ENCODE results near the gene ENPP3. TPM values are rescaled to one million over a fixed set of nuclear protein-coding genes. Genes with fewer than 3 reads are reported as not detected.
A peak's percentile ranks its signal among the peaks of the same experiment; 100 is the strongest.
"Not testable (repeated sequence)": the region's sequence is repeated elsewhere in the genome, so short reads cannot be mapped to it uniquely, and the experiment has no call there.

The ENPP3 gene
- total and polyA plus RNA-seq, 7 experiments from 2014 or later, result 0.15 to 7.1 (median 0.39) TPM

DNA sequence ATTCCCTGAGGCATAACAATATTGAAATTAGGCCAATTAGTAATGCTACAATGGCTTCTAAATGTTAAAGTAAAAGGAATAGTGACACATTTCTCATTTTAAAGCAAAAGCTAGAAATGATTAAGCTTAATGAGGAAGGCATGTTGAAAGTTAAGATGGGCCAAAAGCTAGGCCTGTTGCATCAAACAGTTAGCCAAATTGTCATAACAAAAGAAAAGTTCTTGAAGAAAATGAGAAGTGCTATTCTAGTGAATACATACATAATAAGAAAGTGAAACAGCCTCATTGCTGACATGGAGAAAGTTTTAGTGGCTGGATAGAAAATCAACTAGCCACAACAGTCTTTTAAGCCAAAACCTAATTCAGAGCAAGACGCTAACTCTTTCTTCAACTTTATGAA, 51.2 kb downstream of the ENPP3 start:
- no peaks in the 10 kb centered on the region for H3K27me3 Mint-ChIP-seq
- H3K27me3 ChIP-seq (ENCODE audit: control insufficient read depth in 2 of 2, insufficient read depth in 2 of 2, low read length in 2 of 2), result no peaks in the 10 kb centered on the region
- H3K4me1 ChIP-seq (ENCODE audit: control insufficient read depth in 2 of 2, insufficient read depth in 2 of 2, low read length in 2 of 2), result no peaks in the 10 kb centered on the region
- peaks cover 0 to 4% (median 0%) of the 10 kb centered on the region in 7 donors for H3K4me1 Mint-ChIP-seq
- no peak overlapping the region for H3K4me3 ChIP-seq (ENCODE audit: low read length)
- H3K27ac Mint-ChIP-seq, result no peak overlapping the region
- H3K9me3 ChIP-seq (ENCODE audit: control insufficient read depth in 2 of 3, low read length in 3 of 3), result no peaks in the 10 kb centered on the region
- peaks cover 0 to 3% (median 0%) of the 10 kb centered on the region in 5 donors for H3K36me3 Mint-ChIP-seq
- ChIA-PET CTCF (no interaction called here), POLR2A (no interaction called here)
- DNase-seq (no peak), ATAC-seq (no peak)
- peaks cover 0 to 2% (median 0%) of the 10 kb centered on the region in 11 donors for H3K9me3 Mint-ChIP-seq
- intact Hi-C loops (cut with micrococcal nuclease), result no loop called here
- H3K4me3 Mint-ChIP-seq, result no peak overlapping the region
- no peak overlapping the region for H3K27ac ChIP-seq (ENCODE audit: low read depth, low read length)
- H3K36me3 ChIP-seq (ENCODE audit: control insufficient read depth in 2 of 3, insufficient read depth in 3 of 3, low read length in 3 of 3), result no peaks in the 10 kb centered on the region

DNA sequence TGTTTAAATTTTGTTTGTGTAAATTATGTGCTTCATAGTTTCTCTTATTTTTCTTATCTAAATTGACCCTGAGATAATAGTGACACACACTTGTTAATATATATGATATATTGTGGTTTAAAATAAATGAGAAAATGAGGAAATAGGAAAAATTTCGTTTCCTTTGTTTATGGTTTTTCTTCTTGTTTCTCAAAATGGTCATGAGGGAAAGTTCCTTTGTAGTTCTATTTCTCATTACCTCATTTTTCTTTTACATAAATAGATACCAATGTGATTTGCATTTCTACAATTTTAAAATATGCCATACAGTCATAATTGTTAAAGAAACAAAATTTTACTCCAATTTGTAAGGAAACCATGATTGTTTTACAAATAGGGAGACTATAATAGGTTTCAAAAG, 54.9 kb downstream of the ENPP3 start:
- no peaks in the 10 kb centered on the region for H3K9me3 Mint-ChIP-seq
- peaks cover 0 to 7% (median 0%) of the 10 kb centered on the region in 5 donors for H3K36me3 Mint-ChIP-seq
- ChIA-PET CTCF (no interaction called here), POLR2A (no interaction called here)
- Histone ChIP-seq H3K27ac (ENCODE audit: low read depth, low read length) (no peak overlapping the region), H3K36me3 (ENCODE audit: control insufficient read depth in 2 of 3, insufficient read depth in 3 of 3, low read length in 3 of 3) (no peaks in the 10 kb centered on the region), H3K4me3 (ENCODE audit: low read length) (no peak overlapping the region), H3K9me3 (ENCODE audit: control insufficient read depth in 2 of 3, low read length in 3 of 3) (no peaks in the 10 kb centered on the region), H3K4me1 (ENCODE audit: control insufficient read depth in 2 of 2, insufficient read depth in 2 of 2, low read length in 2 of 2) (no peaks in the 10 kb centered on the region), H3K27me3 (ENCODE audit: control insufficient read depth in 2 of 2, insufficient read depth in 2 of 2, low read length in 2 of 2) (no peaks in the 10 kb centered on the region)
- DNase-seq (no peak), ATAC-seq (no peak)
- H3K4me3 Mint-ChIP-seq, result no peak overlapping the region
- peaks cover 0 to 4% (median 0%) of the 10 kb centered on the region in 7 donors for H3K4me1 Mint-ChIP-seq
- intact Hi-C loops (cut with micrococcal nuclease), result no loop called here
- H3K27me3 Mint-ChIP-seq, result peaks cover 0 to 5% (median 0%) of the 10 kb centered on the region in 5 donors
- no peak overlapping the region for H3K27ac Mint-ChIP-seq

DNA sequence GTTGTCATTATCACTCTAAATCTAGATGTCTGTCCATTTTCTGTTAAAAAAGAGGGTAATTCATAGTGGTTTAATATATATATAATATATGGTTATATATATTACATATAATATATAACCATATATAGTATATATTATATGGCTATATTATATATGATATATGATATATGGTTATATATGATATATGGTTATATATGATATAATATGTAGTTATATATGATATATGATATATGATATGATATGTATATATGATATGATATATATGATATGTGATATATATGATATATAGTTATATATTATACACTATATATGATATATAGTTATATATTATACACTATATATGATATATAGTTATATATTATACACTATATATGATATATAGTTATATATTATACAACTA, 55.5 kb downstream of the ENPP3 start:
- no peak overlapping the region for H3K4me3 ChIP-seq (ENCODE audit: low read length)
- DNase-seq (no peak), ATAC-seq (no peak)
- Mint-ChIP-seq H3K36me3 (peaks cover 0 to 7% (median 0%) of the 10 kb centered on the region in 5 donors), H3K27ac (no peak overlapping the region), H3K9me3 (no peaks in the 10 kb centered on the region), H3K27me3 (peaks cover 0 to 5% (median 0%) of the 10 kb centered on the region in 5 donors), H3K4me1 (peaks cover 0 to 1% (median 0%) of the 10 kb centered on the region in 7 donors), H3K4me3 (no peak overlapping the region)
- intact Hi-C loops (cut with micrococcal nuclease), result no loop called here
- H3K27ac ChIP-seq (ENCODE audit: low read depth, low read length), result no peak overlapping the region
- H3K36me3 ChIP-seq (ENCODE audit: control insufficient read depth in 2 of 3, insufficient read depth in 3 of 3, low read length in 3 of 3), result no peaks in the 10 kb centered on the region
- no peaks in the 10 kb centered on the region for H3K4me1 ChIP-seq (ENCODE audit: control insufficient read depth in 2 of 2, insufficient read depth in 2 of 2, low read length in 2 of 2)
- ChIA-PET CTCF (no interaction called here), POLR2A (no interaction called here)
- no peaks in the 10 kb centered on the region for H3K9me3 ChIP-seq (ENCODE audit: control insufficient read depth in 2 of 3, low read length in 3 of 3)
- H3K27me3 ChIP-seq (ENCODE audit: control insufficient read depth in 2 of 2, insufficient read depth in 2 of 2, low read length in 2 of 2), result no peaks in the 10 kb centered on the region

DNA sequence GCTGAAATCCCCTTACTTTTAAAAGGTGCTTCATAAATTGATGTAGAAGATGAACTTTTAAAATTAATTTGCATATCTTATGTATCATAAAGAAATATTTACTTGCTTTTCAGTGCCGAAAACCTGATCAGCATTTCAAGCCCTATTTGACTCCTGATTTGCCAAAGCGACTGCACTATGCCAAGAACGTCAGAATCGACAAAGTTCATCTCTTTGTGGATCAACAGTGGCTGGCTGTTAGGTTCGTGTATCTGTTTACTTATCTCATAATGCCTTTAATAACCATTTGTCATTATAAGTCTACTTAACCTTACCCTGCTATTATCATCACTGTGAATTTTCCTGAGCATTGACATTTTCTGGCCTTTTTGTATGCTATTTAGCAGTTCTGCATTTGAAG, 56.3 kb downstream of the ENPP3 start:
- Histone ChIP-seq H3K27me3 (ENCODE audit: control insufficient read depth in 2 of 2, insufficient read depth in 2 of 2, low read length in 2 of 2) (no peaks in the 10 kb centered on the region), H3K4me1 (ENCODE audit: control insufficient read depth in 2 of 2, insufficient read depth in 2 of 2, low read length in 2 of 2) (no peaks in the 10 kb centered on the region), H3K4me3 (ENCODE audit: low read length) (no peak overlapping the region), H3K36me3 (ENCODE audit: control insufficient read depth in 2 of 3, insufficient read depth in 3 of 3, low read length in 3 of 3) (no peaks in the 10 kb centered on the region), H3K27ac (ENCODE audit: low read depth, low read length) (no peak overlapping the region), H3K9me3 (ENCODE audit: control insufficient read depth in 2 of 3, low read length in 3 of 3) (no peaks in the 10 kb centered on the region)
- POLR2A ChIA-PET, result no interaction called here
- CTCF ChIA-PET, result no interaction called here
- intact Hi-C loops (cut with micrococcal nuclease), result no loop called here
- ATAC-seq (no peak), DNase-seq (no peak)
- H3K4me1 Mint-ChIP-seq, result peaks cover 0 to 1% (median 0%) of the 10 kb centered on the region in 7 donors
- no peaks in the 10 kb centered on the region for H3K9me3 Mint-ChIP-seq
- H3K36me3 Mint-ChIP-seq, result peaks cover 0 to 7% (median 0%) of the 10 kb centered on the region in 5 donors
- peaks cover 0 to 5% (median 0%) of the 10 kb centered on the region in 5 donors for H3K27me3 Mint-ChIP-seq
- H3K4me3 Mint-ChIP-seq, result no peak overlapping the region
- no peak overlapping the region for H3K27ac Mint-ChIP-seq

DNA sequence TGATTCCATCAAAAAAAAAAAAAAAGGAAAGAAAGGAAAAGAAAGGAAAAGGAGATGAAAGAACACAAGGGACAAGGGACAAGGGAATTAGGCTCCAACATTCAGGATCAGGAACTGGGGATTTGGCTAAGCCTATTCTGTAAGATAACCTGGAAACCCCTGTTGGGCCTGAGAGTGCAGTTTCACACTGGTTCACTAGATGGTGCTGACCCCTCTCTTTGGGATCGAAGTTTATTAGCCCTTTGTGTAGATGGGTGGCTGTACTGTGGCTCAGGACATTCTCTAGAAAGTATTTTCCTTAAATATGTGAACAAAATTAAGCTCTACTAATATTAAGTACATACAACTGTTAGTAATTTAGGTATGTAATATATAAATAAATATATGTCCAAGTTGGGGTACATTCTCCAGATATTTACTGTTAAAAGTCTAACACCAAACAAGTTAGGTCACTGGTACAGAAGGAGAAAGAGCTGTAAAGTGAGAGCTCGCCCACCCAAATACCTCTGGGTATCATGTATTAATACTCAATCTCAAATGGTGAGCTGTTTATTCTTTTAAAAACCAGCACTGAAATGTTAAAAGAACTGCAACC, 57.8 kb downstream of the ENPP3 start:
- intact Hi-C loops (cut with micrococcal nuclease), result no loop called here
- no peak overlapping the region for H3K27ac Mint-ChIP-seq
- peaks cover 0 to 5% (median 0%) of the 10 kb centered on the region in 5 donors for H3K27me3 Mint-ChIP-seq
- H3K36me3 Mint-ChIP-seq, result peaks cover 0 to 7% (median 0%) of the 10 kb centered on the region in 5 donors
- CTCF ChIA-PET, result interaction anchor here (0.6 to 0.7 kb wide), 2 partner anchors 217 to 511 kb away, joined by 3 to 6 read pairs; no protein-coding TSS in a partner anchor
- H3K4me1 ChIP-seq (ENCODE audit: control insufficient read depth in 2 of 2, insufficient read depth in 2 of 2, low read length in 2 of 2), result no peaks in the 10 kb centered on the region
- H3K4me1 Mint-ChIP-seq, result peaks cover 0 to 1% (median 0%) of the 10 kb centered on the region in 7 donors
- no peak overlapping the region for H3K4me3 ChIP-seq (ENCODE audit: low read length)
- H3K27ac ChIP-seq (ENCODE audit: low read depth, low read length), result no peak overlapping the region
- POLR2A ChIA-PET, result no interaction called here
- H3K36me3 ChIP-seq (ENCODE audit: control insufficient read depth in 2 of 3, insufficient read depth in 3 of 3, low read length in 3 of 3), result no peaks in the 10 kb centered on the region
- DNase-seq (peak in 2 of 9 donors; percentile 3 to 8), ATAC-seq (peak; percentile 54)
- H3K9me3 Mint-ChIP-seq, result no peaks in the 10 kb centered on the region
- no peaks in the 10 kb centered on the region for H3K9me3 ChIP-seq (ENCODE audit: control insufficient read depth in 2 of 3, low read length in 3 of 3)
- H3K4me3 Mint-ChIP-seq, result no peak overlapping the region
- no peaks in the 10 kb centered on the region for H3K27me3 ChIP-seq (ENCODE audit: control insufficient read depth in 2 of 2, insufficient read depth in 2 of 2, low read length in 2 of 2)

DNA sequence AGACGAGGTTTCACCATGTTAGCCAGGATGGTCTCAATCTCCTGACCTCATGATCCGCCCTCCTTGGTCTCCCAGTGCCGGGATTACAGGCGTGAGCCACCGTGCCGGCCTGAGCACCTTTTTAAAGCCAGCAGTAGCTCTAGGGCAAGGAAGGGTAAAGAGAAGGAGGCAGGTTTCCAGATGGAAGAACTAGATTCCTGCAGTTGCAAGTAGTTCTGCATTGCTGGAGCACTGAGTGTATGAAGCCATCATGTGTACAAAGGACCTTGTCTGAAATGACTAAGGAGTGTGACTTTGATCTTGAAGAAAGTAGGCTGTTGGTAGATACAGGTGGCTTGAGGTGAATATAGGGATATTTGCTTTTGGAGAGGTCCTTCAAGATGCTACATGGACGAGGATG, 59.9 kb downstream of the ENPP3 start:
- Histone ChIP-seq H3K4me1 (ENCODE audit: control insufficient read depth in 2 of 2, insufficient read depth in 2 of 2, low read length in 2 of 2) (no peaks in the 10 kb centered on the region), H3K27ac (ENCODE audit: low read depth, low read length) (no peak overlapping the region), H3K27me3 (ENCODE audit: control insufficient read depth in 2 of 2, insufficient read depth in 2 of 2, low read length in 2 of 2) (no peaks in the 10 kb centered on the region), H3K4me3 (ENCODE audit: low read length) (no peak overlapping the region), H3K9me3 (ENCODE audit: control insufficient read depth in 2 of 3, low read length in 3 of 3) (no peaks in the 10 kb centered on the region), H3K36me3 (ENCODE audit: control insufficient read depth in 2 of 3, insufficient read depth in 3 of 3, low read length in 3 of 3) (no peaks in the 10 kb centered on the region)
- H3K9me3 Mint-ChIP-seq, result no peaks in the 10 kb centered on the region
- ChIA-PET CTCF (no interaction called here), POLR2A (no interaction called here)
- peaks cover 0 to 7% (median 0%) of the 10 kb centered on the region in 5 donors for H3K36me3 Mint-ChIP-seq
- no peak overlapping the region for H3K27ac Mint-ChIP-seq
- no peak for ATAC-seq
- no peaks in the 10 kb centered on the region for H3K4me1 Mint-ChIP-seq
- H3K27me3 Mint-ChIP-seq, result peaks cover 0 to 5% (median 0%) of the 10 kb centered on the region in 5 donors
- intact Hi-C loops (cut with micrococcal nuclease), result no loop called here
- no peak for DNase-seq
- no peak overlapping the region for H3K4me3 Mint-ChIP-seq

DNA sequence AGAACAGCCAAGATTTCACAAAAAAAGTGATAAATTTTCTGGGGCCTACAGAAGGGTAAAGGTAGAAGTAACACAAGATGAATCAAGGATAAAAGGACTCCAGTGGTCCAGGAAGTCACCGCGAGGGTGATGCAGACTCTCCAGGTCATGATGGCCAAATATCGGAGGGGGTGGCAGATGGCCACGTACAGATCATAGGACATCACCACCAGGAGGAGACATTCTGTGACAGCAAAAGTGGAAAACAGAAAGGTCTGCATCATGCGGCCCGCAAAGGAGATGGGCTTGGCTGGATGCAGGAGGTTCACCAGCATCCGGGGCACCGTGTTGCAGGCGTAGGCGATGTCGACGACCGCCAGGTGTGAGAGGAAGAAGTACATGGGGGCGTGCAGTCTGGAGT, 63.7 kb downstream of the ENPP3 start:
- H3K4me3 Mint-ChIP-seq; H3K27me3 ChIP-seq (ENCODE audit: control insufficient read depth in 2 of 2, insufficient read depth in 2 of 2, low read length in 2 of 2); CTCF ChIA-PET; H3K4me1 ChIP-seq (ENCODE audit: control insufficient read depth in 2 of 2, insufficient read depth in 2 of 2, low read length in 2 of 2); H3K4me1 Mint-ChIP-seq; H3K9me3 ChIP-seq (ENCODE audit: control insufficient read depth in 2 of 3, low read length in 3 of 3); H3K4me3 ChIP-seq (ENCODE audit: low read length); H3K36me3 ChIP-seq (ENCODE audit: control insufficient read depth in 2 of 3, insufficient read depth in 3 of 3, low read length in 3 of 3); H3K27ac Mint-ChIP-seq; ATAC-seq; H3K27me3 Mint-ChIP-seq; H3K9me3 Mint-ChIP-seq; POLR2A ChIA-PET; H3K36me3 Mint-ChIP-seq; DNase-seq; intact Hi-C loops (cut with micrococcal nuclease); H3K27ac ChIP-seq (ENCODE audit: low read depth, low read length): not testable (repeated sequence)
